ENCODE data around the gene CNRIP1. TPM values are rescaled to one million over a fixed set of nuclear protein-coding genes. Genes with fewer than 3 reads are reported as not detected.
A peak's percentile ranks its signal among the peaks of the same experiment; 100 is the strongest.

The CNRIP1 gene
- total RNA-seq, 6 experiments from 2014 or later: 1.9 to 4.1 (median 2.6) TPM

GRCh38 chr2:68293024-68293423 is 26.7 kb downstream of the CNRIP1 start:
- no peaks in the 10 kb centered on the region for H3K27me3 ChIP-seq
- no peak overlapping the region for H3K4me3 ChIP-seq
- H3K36me3 ChIP-seq: no peaks in the 10 kb centered on the region
- no peaks in the 10 kb centered on the region for H3K9me3 ChIP-seq
- intact Hi-C loops (cut with DNase I): no loop called here
- no peak overlapping the region for H3K27ac ChIP-seq
- no peak for TF ChIP-seq POLR2A (IDR thresholded peaks at IDR 0.05)
- no peak for TF ChIP-seq CTCF (IDR thresholded peaks at IDR 0.05)
- no peak for ATAC-seq
- H3K4me1 ChIP-seq: no peaks in the 10 kb centered on the region
- 69% methylated on average over 4 of the region's 4 CpGs for WGBS (ENCODE audit: insufficient coverage, low coverage, low lambda C conversion rate, missing lambda C conversion rate)
- DNase-seq: no peak

- Histone ChIP-seq H3K27me3 (no peaks in the 10 kb centered on the region), H3K4me1 (no peaks in the 10 kb centered on the region), H3K27ac (no peak overlapping the region), H3K9me3 (no peaks in the 10 kb centered on the region), H3K4me3 (no peak overlapping the region), H3K36me3 (no peaks in the 10 kb centered on the region)
- TF ChIP-seq POLR2A (IDR thresholded peaks at IDR 0.05) (no peak), CTCF (IDR thresholded peaks at IDR 0.05) (peak; percentile 61 to 79 (median 72))
- DNase-seq (no peak), ATAC-seq (peak; percentile 67 to 83 (median 78))
- WGBS (ENCODE audit: insufficient coverage, low coverage, low lambda C conversion rate, missing lambda C conversion rate): 18% methylated on average over 3 of the region's 3 CpGs
- intact Hi-C loops (cut with DNase I): no loop called here
Measured at GRCh38 chr2:68292108-68292710, 27.5 kb downstream of the CNRIP1 start.

GRCh38 chr2:68291314-68291713 is 28.4 kb downstream of the CNRIP1 start:
- H3K27me3 ChIP-seq: no peaks in the 10 kb centered on the region
- H3K9me3 ChIP-seq: no peaks in the 10 kb centered on the region
- no peaks in the 10 kb centered on the region for H3K4me1 ChIP-seq
- ATAC-seq (no peak), DNase-seq (no peak)
- intact Hi-C loops (cut with DNase I): no loop called here
- H3K4me3 ChIP-seq: no peak overlapping the region
- no peak for TF ChIP-seq CTCF (IDR thresholded peaks at IDR 0.05)
- TF ChIP-seq POLR2A (IDR thresholded peaks at IDR 0.05): no peak
- H3K27ac ChIP-seq: no peak overlapping the region
- 60% methylated on average over 6 of the region's 6 CpGs for WGBS (ENCODE audit: insufficient coverage, low coverage, low lambda C conversion rate, missing lambda C conversion rate)
- no peaks in the 10 kb centered on the region for H3K36me3 ChIP-seq

GRCh38 chr2:68290901-68291300 is 28.8 kb downstream of the CNRIP1 start:
- no peak overlapping the region for H3K27ac ChIP-seq
- H3K4me1 ChIP-seq: no peaks in the 10 kb centered on the region
- no peak overlapping the region for H3K4me3 ChIP-seq
- no peaks in the 10 kb centered on the region for H3K9me3 ChIP-seq
- H3K36me3 ChIP-seq: no peaks in the 10 kb centered on the region
- peak in 3 of 4 donors; percentile 13 to 29 (median 25) for ATAC-seq
- WGBS (ENCODE audit: insufficient coverage, low coverage, low lambda C conversion rate, missing lambda C conversion rate): 47% methylated on average over 5 of the region's 5 CpGs
- no peaks in the 10 kb centered on the region for H3K27me3 ChIP-seq
- TF ChIP-seq POLR2A (IDR thresholded peaks at IDR 0.05) (no peak), CTCF (IDR thresholded peaks at IDR 0.05) (no peak)
- intact Hi-C loops (cut with DNase I): no loop called here
- DNase-seq: no peak

Measured in right lobe of liver (tissue), 6 donors.